K562 (cell line): ENCODE measurements around the gene RNPEP. TPM values are rescaled to one million over a fixed set of nuclear protein-coding genes. Genes with fewer than 3 reads are reported as not detected.

ENCODE experiments used
- ARID1B ChIP-seq: fragments of 450-650 bp; IDR thresholded peaks from 2 replicates; pipeline ENCODE4 v1.6.1; 2016; ENCODE audit warnings: antibody characterized with exemption, mild to moderate bottlenecking, inconsistent platforms
- ATF2 ChIP-seq: sonication (generic); formaldehyde crosslinking; IDR thresholded peaks from 2 replicates; pipeline ENCODE4 v1.8.1; 2022; ENCODE audit warnings: missing genetic modification reagents
- CUX1 ChIP-seq: fragments of 200-800 bp; sonication (Bioruptor generic); IDR thresholded peaks from 2 replicates; pipeline ENCODE4 v1.6.1; 2016; ENCODE audit warnings: missing genetic modification characterization, missing compliant biosample characterization
- FOXP1 ChIP-seq: sonication (generic); formaldehyde crosslinking; IDR thresholded peaks from 2 replicates; pipeline ENCODE4 v1.8.0; 2022; ENCODE audit warnings: mild to moderate bottlenecking, missing genetic modification reagents
- HDGF ChIP-seq: fragments of 450-650 bp; IDR thresholded peaks from 2 replicates; pipeline ENCODE4 v1.6.1; 2016
- HLTF ChIP-seq: fragments of 450-650 bp; IDR thresholded peaks from 2 replicates; pipeline ENCODE4 v1.6.1; 2016
- JUN ChIP-seq, 2 experiments: sonication (generic) in 1 of 2; formaldehyde crosslinking in 1 of 2; IDR thresholded peaks; 2 replicates each; pipeline versions ENCODE4 v1.6.1 to v1.8.0; 2012 to 2022; ENCODE audit warnings: borderline replicate concordance in 2 of 2, mild to moderate bottlenecking in 2 of 2, improper control_type of control experiment in 1 of 2, low read depth in 1 of 2, low read length in 1 of 2, missing genetic modification reagents in 1 of 2
- LCOR ChIP-seq: sonication (generic); formaldehyde crosslinking; IDR thresholded peaks from 2 replicates; pipeline ENCODE4 v1.8.0; 2022; ENCODE audit warnings: mild to moderate bottlenecking, missing genetic modification reagents
- THRA ChIP-seq: fragments of 450-650 bp; IDR thresholded peaks from 2 replicates; pipeline ENCODE4 v1.6.1; 2017; ENCODE audit warnings: mild to moderate bottlenecking, moderate library complexity
- UBTF ChIP-seq, 2 experiments: IDR thresholded peaks; 2 replicates each; pipeline ENCODE4 v1.6.1; 2012; ENCODE audit warnings: improper control_type of control experiment in 2 of 2, low read depth in 2 of 2, low read length in 2 of 2, borderline replicate concordance in 1 of 2
- ZBTB9 ChIP-seq: fragments of 450-650 bp; formaldehyde crosslinking; IDR thresholded peaks from 2 replicates; pipeline ENCODE4 v1.4.0; 2020; ENCODE audit warnings: mild to moderate bottlenecking, moderate library complexity
- ZNF165 ChIP-seq: fragments of 250-450 bp; sonication (Bioruptor Pico); IDR thresholded peaks from 2 replicates; pipeline ENCODE4 v1.4.0; 2020; ENCODE audit warnings: borderline replicate concordance
- ZNF197 ChIP-seq: fragments of 200-800 bp; sonication (Bioruptor generic); IDR thresholded peaks from 2 replicates; pipeline ENCODE4 v1.6.1; 2016; ENCODE audit warnings: low read depth, missing genetic modification characterization, missing compliant biosample characterization
- ZNF76 ChIP-seq: fragments of 250-450 bp; sonication (Bioruptor Pico); IDR thresholded peaks from 2 replicates; pipeline ENCODE4 v1.4.0; 2020; ENCODE audit warnings: mild to moderate bottlenecking, moderate library complexity, borderline replicate concordance
- ZNF778 ChIP-seq: fragments of 450-650 bp; formaldehyde crosslinking; IDR thresholded peaks from 2 replicates; pipeline ENCODE4 v1.4.0; 2020; ENCODE audit warnings: mild to moderate bottlenecking, moderate library complexity
- ZNF830 ChIP-seq: fragments of 250-450 bp; sonication (Bioruptor Pico); IDR thresholded peaks from 2 replicates; pipeline ENCODE4 v1.5.0; 2021; ENCODE audit warnings: mild to moderate bottlenecking
- polyA plus RNA-seq, 8 experiments: library from polyadenylated mRNA; depleted of rRNA in 4 of 8; stranded (reverse) in 5 of 8; unstranded in 3 of 8; fragments of >200 nt; fragmentation: Nextera tagmentation in 2 of 8; fragmentation: Illumina TruSeq in 1 of 8; extraction: Ambion mirVana in 2 of 8; extraction: Trizol in 1 of 8; gene quantifications; 2 replicates each; pipeline versions ENCODE4 v1.2.1 to v1.2.3, GENCODE V29; 2011 to 2014; ENCODE audit warnings: inconsistent platforms in 1 of 8, missing spikeins in 1 of 8
- total RNA-seq, 7 experiments: library from RNA; depleted of rRNA in 6 of 7; stranded (reverse); fragments of >200 nt in 6 of 7; fragmentation: Illumina TruSeq in 2 of 7; extraction: Trizol in 2 of 7; gene quantifications; 2 replicates each; pipeline versions ENCODE4 v1.2.1 to v1.2.3, GENCODE V29; 2011 to 2021; ENCODE audit warnings: low replicate concordance in 1 of 7

Gene RNPEP
- total and polyA plus RNA-seq, 9 of the 15 experiments (the other 6 are each of a cell fraction or from before 2014, with no cell fraction given), result 27.5 to 131 (median 63.4) TPM

GRCh38 chr1:201983380-201983805, 945 bp downstream of the RNPEP start (continued):
- no peak for TF ChIP-seq CUX1 (CRISPR knock-in tag)
- TF ChIP-seq UBTF (IDR thresholded peaks at IDR 0.05; ENCODE audit: borderline replicate concordance in 1 of 2, low read depth in 2 of 2, low read length in 2 of 2), result no peak
- no peak for TF ChIP-seq ZNF778 (CRISPR knock-in tag)
- TF ChIP-seq ZNF197, result no peak
- no peak for TF ChIP-seq ZNF830 (CRISPR knock-in tag)
- no peak for TF ChIP-seq ZNF76 (CRISPR knock-in tag)
- no peak for TF ChIP-seq JUN (IDR thresholded peaks at IDR 0.05; ENCODE audit: borderline replicate concordance, low read depth, low read length)
- no peak; the same call in 1 of the 2 replicates for TF ChIP-seq JUN (CRISPR knock-in tag; IDR thresholded peaks at IDR 0.05; ENCODE audit: borderline replicate concordance)
- 0 out of 2 replicates have a peak, but pooled peaks have one; percentile 0 for TF ChIP-seq ZBTB9 (CRISPR knock-in tag)
- peak; percentile 9; the same call in 1 of the 2 replicates for TF ChIP-seq HLTF
- TF ChIP-seq ZNF165 (CRISPR knock-in tag), result no peak
- TF ChIP-seq ARID1B, result peak; percentile 71
- TF ChIP-seq THRA, result no peak
- peak; percentile 90; the same call in 1 of the 2 replicates for TF ChIP-seq HDGF
- no peak for TF ChIP-seq ATF2 (CRISPR knock-in tag)
- TF ChIP-seq FOXP1, result no peak
- no peak for TF ChIP-seq LCOR (CRISPR knock-in tag)
